GM18868 (cell line): ENCODE measurements around the gene ATP2A3.

ENCODE experiments used
- ATAC-seq: cut with Tn5 transposase; IDR thresholded peaks from one replicate; pipeline ENCODE4 v1.9.1; 2021; ENCODE audit warnings: mild to moderate bottlenecking, moderate library complexity; ENCODE audit not compliant: unreplicated experiment

ATP2A3 gene

GRCh38 chr17:3929764-3930163 lies 34.5 kb downstream of the ATP2A3 start:
- no peak for ATAC-seq

- no peak for ATAC-seq
Measured at GRCh38 chr17:3929181-3929580, 35.1 kb downstream of the ATP2A3 start.

GRCh38 chr17:3928406-3928805 lies 35.8 kb downstream of the ATP2A3 start:
- ATAC-seq: no peak

GRCh38 chr17:3927628-3928340 lies 36.5 kb downstream of the ATP2A3 start:
- no peak for ATAC-seq

GRCh38 chr17:3926860-3927627 lies 37.2 kb downstream of the ATP2A3 start:
- ATAC-seq: no peak

GRCh38 chr17:3925684-3926485 lies 38.4 kb downstream of the ATP2A3 start:
- ATAC-seq: no peak

- ATAC-seq: no peak
Measured at GRCh38 chr17:3924512-3925350, 39.5 kb downstream of the ATP2A3 start.

- no peak for ATAC-seq
Measured at GRCh38 chr17:3923466-3924190, 40.6 kb downstream of the ATP2A3 start.

GRCh38 chr17:3922765-3923164 lies 41.5 kb downstream of the ATP2A3 start:
- no peak for ATAC-seq

GRCh38 chr17:3921502-3922319 lies 42.5 kb downstream of the ATP2A3 start:
- ATAC-seq: no peak

- no peak for ATAC-seq
Measured at GRCh38 chr17:3921006-3921405, 43.2 kb downstream of the ATP2A3 start.

- ATAC-seq: no peak
Measured at GRCh38 chr17:3919123-3919624, 45.1 kb downstream of the ATP2A3 start.

- no peak for ATAC-seq
Measured at GRCh38 chr17:3918372-3919122, 45.7 kb downstream of the ATP2A3 start.

GRCh38 chr17:3917391-3917931 lies 46.8 kb downstream of the ATP2A3 start:
- no peak for ATAC-seq

- no peak for ATAC-seq
Measured at GRCh38 chr17:3916825-3917224, 47.4 kb downstream of the ATP2A3 start.

GRCh38 chr17:3915995-3916696 lies 48.1 kb downstream of the ATP2A3 start, which contains the start of gene P2RX1:
P2RX1 (minus strand) TSS chr17:3916465; CDS start chr17:3916225, 240 bp downstream.
- no peak for ATAC-seq

- no peak for ATAC-seq
Measured at GRCh38 chr17:3915581-3915994, 48.6 kb downstream of the ATP2A3 start.
